CD14-positive monocyte (primary cell): ENCODE results near the gene LKAAEAR1. TPM values are rescaled to one million over a fixed set of nuclear protein-coding genes. Genes with fewer than 3 reads are reported as not detected.

Experiments used
- DNase-seq, 3 donors: peaks; one replicate each; pipeline ENCODE4 v3.0.0-alpha.2; 2011 to 2022
- H2AFZ ChIP-seq: 2 replicates; pipeline ENCODE4 v1.6.0; 2012; ENCODE audit warnings: mild to moderate bottlenecking, low read depth, low read length, inconsistent platforms; ENCODE audit not compliant: insufficient read depth, poor library complexity, severe bottlenecking
- H3K27ac ChIP-seq, 2 donors: 1 replicate in 1 of 2; 2 replicates in 1 of 2; pipeline ENCODE4 v1.5.1; 2012 to 2013; ENCODE audit warnings: low read length in 2 of 2, control low read depth in 1 of 2, inconsistent platforms in 1 of 2, low read depth in 1 of 2, mild to moderate bottlenecking in 1 of 2
- H3K27me3 ChIP-seq, 2 donors: one replicate each; pipeline versions ENCODE4 v1.6.0 to v1.6.1; 2011 to 2013; ENCODE audit warnings: low read length in 2 of 2; ENCODE audit not compliant: control insufficient read depth in 2 of 2, insufficient read depth in 2 of 2
- H3K36me3 ChIP-seq, 2 donors: replicated peaks in 1 of 2; 1 replicate in 1 of 2; 2 replicates in 1 of 2; pipeline versions ENCODE4 v1.5.1 to v1.6.1; 2012 to 2013; ENCODE audit warnings: low read length in 2 of 2, control low read depth in 1 of 2, inconsistent platforms in 1 of 2, mild to moderate bottlenecking in 1 of 2; ENCODE audit not compliant: insufficient read depth in 2 of 2, control insufficient read depth in 1 of 2
- H3K4me1 ChIP-seq, 2 donors: 1 replicate in 1 of 2; 2 replicates in 1 of 2; pipeline versions ENCODE4 v1.5.1 to v1.6.1; 2012 to 2013; ENCODE audit warnings: low read length in 2 of 2, control low read depth in 1 of 2, inconsistent platforms in 1 of 2, mild to moderate bottlenecking in 1 of 2, moderate library complexity in 1 of 2; ENCODE audit not compliant: insufficient read depth in 2 of 2, control insufficient read depth in 1 of 2
- H3K4me2 ChIP-seq: replicated peaks from 2 replicates; pipeline ENCODE3; 2012; ENCODE audit warnings: low read length, moderate library complexity, mild to moderate bottlenecking; ENCODE audit not compliant: poor library complexity, severe bottlenecking; ENCODE audit errors: extremely low read depth
- H3K4me3 ChIP-seq, 3 experiments: fragments of 200-600 bp in 1 of 3; sonication (generic) in 1 of 3; replicated peaks in 1 of 3; 1 replicate in 2 of 3; 2 replicates in 1 of 3; pipeline ENCODE4 v1.5.1; 2011 to 2013; ENCODE audit warnings: low read length in 3 of 3, mild to moderate bottlenecking in 3 of 3, control low read depth in 2 of 3, low read depth in 2 of 3, inconsistent platforms in 1 of 3, moderate library complexity in 1 of 3
- H3K79me2 ChIP-seq: 2 replicates; pipeline ENCODE4 v1.6.0; 2012; ENCODE audit warnings: mild to moderate bottlenecking, control low read depth, inconsistent platforms, low read length, moderate library complexity; ENCODE audit not compliant: insufficient read depth
- H3K9ac ChIP-seq: 2 replicates; pipeline ENCODE4 v1.6.0; 2017; ENCODE audit warnings: low read length, mild to moderate bottlenecking; ENCODE audit not compliant: insufficient read depth, poor library complexity, severe bottlenecking
- H3K9me3 ChIP-seq, 2 donors: replicated peaks in 1 of 2; 1 replicate in 1 of 2; 2 replicates in 1 of 2; pipeline versions ENCODE4 v1.5.1 to v1.6.1; 2012 to 2013; ENCODE audit warnings: low read length in 2 of 2, control low read depth in 1 of 2; ENCODE audit not compliant: control insufficient read depth in 1 of 2, insufficient read depth in 1 of 2
- H4K20me1 ChIP-seq: 2 replicates; pipeline ENCODE4 v1.6.0; 2012; ENCODE audit warnings: mild to moderate bottlenecking, low read length, control low read depth, moderate library complexity; ENCODE audit not compliant: insufficient read depth
- H3K27ac Mint-ChIP-seq, 7 donors: one replicate each; pipeline ENCODE4 v1.8.0; 2020; ENCODE audit warnings: mild to moderate bottlenecking in 7 of 7, mixed read lengths in 7 of 7, moderate library complexity in 6 of 7, inconsistent platforms in 2 of 7
- H3K27me3 Mint-ChIP-seq, 3 donors: one replicate each; pipeline ENCODE4 v1.8.0; 2021 to 2022; ENCODE audit warnings: low read depth in 3 of 3, mild to moderate bottlenecking in 3 of 3, mixed read lengths in 3 of 3, moderate library complexity in 3 of 3, inconsistent platforms in 1 of 3
- H3K36me3 Mint-ChIP-seq, 2 donors: one replicate each; pipeline ENCODE4 v1.8.0; 2020; ENCODE audit warnings: mixed read lengths in 2 of 2, inconsistent platforms in 1 of 2, mild to moderate bottlenecking in 1 of 2
- H3K4me1 Mint-ChIP-seq: one replicate; pipeline ENCODE4 v1.8.0; 2020; ENCODE audit warnings: mild to moderate bottlenecking, mixed read lengths
- H3K4me3 Mint-ChIP-seq, 2 donors: one replicate each; pipeline ENCODE4 v1.8.0; 2020; ENCODE audit warnings: mild to moderate bottlenecking in 2 of 2, mixed read lengths in 2 of 2, moderate library complexity in 1 of 2
- H3K9me3 Mint-ChIP-seq, 7 donors: one replicate each; pipeline ENCODE4 v1.8.0; 2020 to 2022; ENCODE audit warnings: mixed read lengths in 7 of 7, mild to moderate bottlenecking in 6 of 7, moderate library complexity in 6 of 7, inconsistent platforms in 2 of 7
- WGBS: methylation state at CpG from one replicate; pipeline ENCODE4 v1.1.5; 2013; ENCODE audit warnings: missing lambda C conversion rate; ENCODE audit not compliant: insufficient coverage; 5-methylcytosine and 5-hydroxymethylcytosine counted together
- intact Hi-C, 2 donors: fragments of 100-400 bp; cut with micrococcal nuclease; formaldehyde crosslinking; loops; one replicate each; pipeline versions ENCODE4 v1.15.0 to v1.15.1; 2023
- polyA plus RNA-seq, 3 donors: library from polyadenylated mRNA; depleted of rRNA in 1 of 3; unstranded in 2 of 3; stranded (reverse) in 1 of 3; fragments of 300-500 nt in 2 of 3; fragments of >200 nt in 1 of 3; fragmentation: Illumina TruSeq in 2 of 3; gene quantifications; 1 replicate in 2 of 3; 2 replicates in 1 of 3; pipeline ENCODE4 v1.2.3, GENCODE V29; 2012 to 2021
- TF ChIP-seq, protein P1 (sequence below): fragments of 200-600 bp; IDR thresholded peaks from one replicate; pipeline ENCODE4 v1.8.0; 2022; ENCODE audit warnings: antibody characterized with exemption, mild to moderate bottlenecking

Gene LKAAEAR1
- polyA plus RNA-seq, 3 donors: 0.61 to 0.86 (median 0.64) TPM

DNA sequence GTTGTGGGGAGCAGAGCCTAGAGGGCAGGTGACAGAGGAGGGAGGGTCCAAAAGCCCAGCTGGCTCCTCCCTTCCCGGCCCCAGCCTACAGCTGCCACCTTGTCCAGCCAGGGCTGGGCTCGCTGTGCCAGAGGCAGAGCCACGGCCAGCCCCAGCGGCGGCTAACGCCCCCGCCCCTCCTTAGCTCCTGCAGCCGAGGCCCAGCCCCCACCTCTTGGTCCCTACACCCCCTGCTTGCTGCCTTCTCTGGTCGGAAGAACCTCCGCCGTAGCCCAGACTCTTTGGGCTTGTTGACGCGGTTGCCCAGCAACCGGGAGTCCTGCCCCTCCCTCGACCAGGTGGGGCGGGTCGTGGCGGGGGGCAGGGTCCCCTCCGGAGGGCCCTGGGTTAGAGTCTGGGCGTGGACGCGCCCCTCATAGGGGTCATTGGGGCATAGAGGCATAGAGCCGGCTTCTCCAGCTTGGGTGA is 521 bp upstream of the LKAAEAR1 start:
- Histone ChIP-seq H3K4me1 (peaks cover 38 to 45% of the 10 kb centered on the region in 2 donors), H2AFZ (no peak overlapping the region), H3K9ac (peak overlapping the region; percentile 43), H3K36me3 (no peaks in the 10 kb centered on the region), H3K27ac (no peak overlapping the region), H3K4me3 (peak overlapping the region in 1 of 3 experiments; percentile 94), H3K9me3 (peaks cover 8 to 14% of the 10 kb centered on the region in 2 donors), H3K79me2 (peaks cover 27% of the 10 kb centered on the region), H4K20me1 (peaks cover 83% of the 10 kb centered on the region), H3K27me3 (peaks cover 9 to 20% of the 10 kb centered on the region in 2 donors), H3K4me2 (peak overlapping the region; percentile 97)
- TF ChIP-seq, protein P1, sequence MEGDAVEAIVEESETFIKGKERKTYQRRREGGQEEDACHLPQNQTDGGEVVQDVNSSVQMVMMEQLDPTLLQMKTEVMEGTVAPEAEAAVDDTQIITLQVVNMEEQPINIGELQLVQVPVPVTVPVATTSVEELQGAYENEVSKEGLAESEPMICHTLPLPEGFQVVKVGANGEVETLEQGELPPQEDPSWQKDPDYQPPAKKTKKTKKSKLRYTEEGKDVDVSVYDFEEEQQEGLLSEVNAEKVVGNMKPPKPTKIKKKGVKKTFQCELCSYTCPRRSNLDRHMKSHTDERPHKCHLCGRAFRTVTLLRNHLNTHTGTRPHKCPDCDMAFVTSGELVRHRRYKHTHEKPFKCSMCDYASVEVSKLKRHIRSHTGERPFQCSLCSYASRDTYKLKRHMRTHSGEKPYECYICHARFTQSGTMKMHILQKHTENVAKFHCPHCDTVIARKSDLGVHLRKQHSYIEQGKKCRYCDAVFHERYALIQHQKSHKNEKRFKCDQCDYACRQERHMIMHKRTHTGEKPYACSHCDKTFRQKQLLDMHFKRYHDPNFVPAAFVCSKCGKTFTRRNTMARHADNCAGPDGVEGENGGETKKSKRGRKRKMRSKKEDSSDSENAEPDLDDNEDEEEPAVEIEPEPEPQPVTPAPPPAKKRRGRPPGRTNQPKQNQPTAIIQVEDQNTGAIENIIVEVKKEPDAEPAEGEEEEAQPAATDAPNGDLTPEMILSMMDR: no peak
- H3K27ac Mint-ChIP-seq: no peak overlapping the region
- peaks cover 38% of the 10 kb centered on the region for H3K4me1 Mint-ChIP-seq
- H3K9me3 Mint-ChIP-seq: peaks cover 6 to 12% (median 11%) of the 10 kb centered on the region in 7 donors
- H3K36me3 Mint-ChIP-seq: peaks cover 6 to 8% of the 10 kb centered on the region in 2 donors
- no peak for DNase-seq
- intact Hi-C loops: loop anchor here (5.0 kb wide), 2 partner anchors 38 to 168 kb away; no protein-coding TSS in a partner anchor
- peaks cover 23 to 31% (median 24%) of the 10 kb centered on the region in 3 donors for H3K27me3 Mint-ChIP-seq
- H3K4me3 Mint-ChIP-seq: peak overlapping the region; percentile 82 to 93
- 18% methylated on average over 19 of the region's 23 CpGs for WGBS

DNA sequence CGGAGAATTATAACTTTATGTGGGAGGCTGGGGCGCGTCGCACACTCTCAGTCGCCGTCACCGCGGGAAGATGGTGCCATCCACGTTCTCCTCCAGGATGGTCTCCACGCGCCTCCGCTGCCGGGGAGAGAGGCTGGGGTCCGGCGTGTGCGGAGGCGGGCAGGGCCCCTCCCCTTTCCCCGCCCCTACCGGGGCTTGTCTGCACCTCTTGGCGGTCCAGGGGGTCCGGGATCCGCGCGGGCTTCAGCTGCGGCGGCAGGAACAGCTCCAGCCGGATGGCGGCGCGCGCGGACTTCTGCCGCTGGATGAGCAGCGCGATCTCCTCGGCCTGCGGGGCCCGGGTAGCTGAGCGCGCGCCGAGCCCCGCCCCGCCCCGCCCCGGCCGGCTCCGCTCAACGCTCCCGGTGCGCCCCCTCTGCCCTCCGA is 807 bp downstream of the LKAAEAR1 start:
- Histone ChIP-seq H3K36me3 (no peaks in the 10 kb centered on the region), H3K4me3 (peak overlapping the region; percentile 37 to 94 (median 40)), H3K79me2 (peaks cover 37% of the 10 kb centered on the region), H3K9me3 (peaks cover 8 to 14% of the 10 kb centered on the region in 2 donors), H3K27ac (no peak overlapping the region), H3K4me2 (peak overlapping the region; percentile 97), H3K4me1 (peaks cover 38 to 45% of the 10 kb centered on the region in 2 donors), H4K20me1 (peaks cover 81% of the 10 kb centered on the region), H3K27me3 (peaks cover 9 to 20% of the 10 kb centered on the region in 2 donors), H2AFZ (peak overlapping the region; percentile 72), H3K9ac (peak overlapping the region; percentile 43)
- 0% methylated on average over 51 of the region's 52 CpGs for WGBS
- H3K27ac Mint-ChIP-seq: peak overlapping the region in 6 of 7 donors; percentile 30 to 76 (median 66)
- peak; percentile 53 to 67 (median 63) for DNase-seq
- H3K27me3 Mint-ChIP-seq: peaks cover 23 to 31% (median 24%) of the 10 kb centered on the region in 3 donors
- H3K9me3 Mint-ChIP-seq: peaks cover 6 to 12% (median 11%) of the 10 kb centered on the region in 7 donors
- H3K4me3 Mint-ChIP-seq: peak overlapping the region; percentile 79 to 95
- TF ChIP-seq, protein P1: peak; percentile 82
- H3K36me3 Mint-ChIP-seq: peaks cover 6 to 8% of the 10 kb centered on the region in 2 donors
- intact Hi-C loops: loop anchor here (5.0 kb wide), 2 partner anchors 39 to 169 kb away; no protein-coding TSS in a partner anchor
- H3K4me1 Mint-ChIP-seq: peaks cover 38% of the 10 kb centered on the region
